Activated CD4-positive, CD25-positive, alpha-beta regulatory T cell treated with anti-CD3 and anti-CD28 coated beads, Interleukin-2, amount 50 U/mL, for 16 hours (primary cell): Measurements from ENCODE around the gene RGL1.
"Not testable (repeated sequence)": the region's sequence is repeated elsewhere in the genome, so short reads cannot be mapped to it uniquely, and the experiment has no call there.

Source experiments
- DNase-seq: peaks from one replicate; pipeline ENCODE4 v3.0.0-alpha.2; 2020; ENCODE audit warnings: low read depth, low spot score

The RGL1 gene

GRCh38 chr1:183785921-183786320 is 19.0 kb upstream of the RGL1 start:
- not testable (repeated sequence) for DNase-seq

GRCh38 chr1:183787704-183788103 is 17.2 kb upstream of the RGL1 start:
- DNase-seq: no peak

GRCh38 chr1:183791319-183791718 is 13.6 kb upstream of the RGL1 start:
- DNase-seq: no peak

- no peak for DNase-seq
Observed at GRCh38 chr1:183792300-183792699, 12.6 kb upstream of the RGL1 start.

- DNase-seq: no peak
Observed at GRCh38 chr1:183794088-183794487, 10.8 kb upstream of the RGL1 start.

- DNase-seq: no peak
Observed at GRCh38 chr1:183800449-183800848, 4.5 kb upstream of the RGL1 start.

- DNase-seq: no peak
Observed at GRCh38 chr1:183801649-183802048, 3.3 kb upstream of the RGL1 start.

GRCh38 chr1:183804387-183804786 is 533 bp upstream of the RGL1 start:
- DNase-seq: no peak

GRCh38 chr1:183806125-183806524 is 1.2 kb downstream of the RGL1 start:
- no peak for DNase-seq

- no peak for DNase-seq
Observed at GRCh38 chr1:183806675-183807074, 1.8 kb downstream of the RGL1 start.

- DNase-seq: no peak
Observed at GRCh38 chr1:183807549-183808168, 2.7 kb downstream of the RGL1 start.

- no peak for DNase-seq
Observed at GRCh38 chr1:183808296-183809027, 3.5 kb downstream of the RGL1 start.

- DNase-seq: no peak
Observed at GRCh38 chr1:183810121-183810520, 5.2 kb downstream of the RGL1 start.

- no peak for DNase-seq
Observed at GRCh38 chr1:183810756-183811544, 6.0 kb downstream of the RGL1 start.

- no peak for DNase-seq
Observed at GRCh38 chr1:183812128-183812527, 7.2 kb downstream of the RGL1 start.

GRCh38 chr1:183812686-183813569 is 8.0 kb downstream of the RGL1 start:
- no peak for DNase-seq

GRCh38 chr1:183814121-183814681 is 9.3 kb downstream of the RGL1 start:
- no peak for DNase-seq

GRCh38 chr1:183816110-183816509 is 11.2 kb downstream of the RGL1 start:
- no peak for DNase-seq

- no peak for DNase-seq
Observed at GRCh38 chr1:183817576-183818288, 12.8 kb downstream of the RGL1 start.

GRCh38 chr1:183819059-183819458 is 14.1 kb downstream of the RGL1 start:
- DNase-seq: no peak
